HG02938 (cell line): ENCODE data around the gene PNPLA2.

Experiments
- ATAC-seq: cut with Tn5 transposase; IDR thresholded peaks from one replicate; pipeline ENCODE4 v1.9.1; 2021; ENCODE audit warnings: mild to moderate bottlenecking, moderate library complexity; ENCODE audit not compliant: unreplicated experiment

The PNPLA2 gene

DNA sequence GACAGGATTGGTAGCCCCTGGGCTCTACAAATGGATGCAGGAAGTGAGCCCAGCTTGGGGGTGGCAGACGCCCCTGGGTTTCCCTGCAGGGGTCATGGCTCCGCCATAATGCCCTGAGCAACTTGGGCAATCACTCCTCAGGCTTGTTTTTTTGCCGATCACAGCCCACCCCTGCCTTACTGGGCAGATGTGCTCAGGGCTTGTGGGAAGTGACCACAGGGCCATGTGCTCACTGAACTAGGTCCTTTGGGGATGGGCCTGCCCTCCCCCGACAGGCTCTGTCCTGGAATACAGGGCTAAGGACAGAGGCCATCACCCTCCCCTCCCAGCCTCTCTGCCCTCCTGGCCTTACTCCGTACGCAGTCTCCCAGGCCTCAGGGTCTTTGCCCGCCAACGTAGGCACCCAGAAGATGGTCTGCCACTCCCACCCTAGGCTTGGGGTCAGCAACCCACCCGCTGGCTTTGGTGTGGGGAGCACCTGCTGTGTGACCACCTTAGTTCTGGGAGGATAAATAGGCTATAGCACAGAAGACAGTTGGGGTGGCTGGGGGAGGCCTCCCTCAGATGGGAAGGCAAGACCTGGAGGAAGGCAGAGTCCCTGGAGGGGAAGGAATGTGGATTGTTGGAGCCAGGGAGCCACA lies 5.1 kb upstream of the PNPLA2 start:
- ATAC-seq = no peak

DNA sequence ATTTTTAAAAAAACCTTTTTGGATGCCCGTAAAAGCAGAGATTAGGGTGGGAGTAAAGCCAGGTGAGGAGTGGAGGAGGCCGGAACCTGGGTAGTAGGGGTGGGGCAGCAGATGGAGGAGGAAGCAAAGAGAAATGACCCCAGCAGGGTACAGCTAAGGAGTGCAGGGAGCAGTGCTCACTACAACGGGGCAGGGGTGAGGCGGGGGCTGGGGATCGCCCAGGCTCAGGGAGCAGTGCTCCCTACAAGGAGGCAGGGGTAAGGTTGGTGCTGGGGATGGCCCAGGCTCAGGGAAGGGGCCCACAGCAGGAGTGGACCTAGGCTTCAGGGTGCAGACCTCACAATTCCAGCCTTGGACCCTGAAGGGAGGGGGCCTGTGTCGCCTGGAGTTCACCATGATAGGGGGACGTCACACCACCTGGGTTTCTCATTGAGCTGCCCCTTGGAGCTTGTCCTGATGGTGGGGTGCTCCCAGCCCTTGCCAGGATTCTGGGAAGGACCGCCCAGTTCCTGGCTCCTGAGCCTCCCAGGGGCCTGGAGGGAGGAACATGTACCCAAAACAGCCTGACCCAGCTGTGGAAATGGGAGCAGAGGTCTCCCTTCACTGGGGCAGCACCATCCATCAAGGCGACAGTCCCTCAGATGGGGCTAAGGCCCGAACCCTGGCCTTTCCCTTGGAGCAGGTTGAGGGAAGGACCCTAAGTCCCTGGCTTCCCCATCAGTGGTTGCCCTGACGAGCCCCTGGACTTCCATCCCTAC lies 2.9 kb upstream of the PNPLA2 start:
- no peak for ATAC-seq

DNA sequence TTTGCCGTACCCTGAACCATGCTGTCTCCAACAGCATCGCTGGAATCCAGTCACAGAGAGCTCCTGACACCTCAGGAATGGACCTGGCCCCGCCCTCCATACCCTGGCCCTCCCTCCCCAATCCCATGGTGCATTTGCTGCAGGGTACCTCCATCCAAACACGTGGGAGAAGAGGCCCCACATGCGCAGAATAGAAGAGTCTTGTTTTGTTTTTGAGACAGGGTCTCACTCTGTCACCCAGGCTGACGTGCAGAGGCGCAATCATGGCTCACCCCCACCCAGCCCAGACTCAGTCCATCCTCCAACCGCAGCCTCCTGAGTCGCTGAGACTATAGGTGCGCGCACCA lies 2.3 kb upstream of the PNPLA2 start:
- no peak for ATAC-seq

DNA sequence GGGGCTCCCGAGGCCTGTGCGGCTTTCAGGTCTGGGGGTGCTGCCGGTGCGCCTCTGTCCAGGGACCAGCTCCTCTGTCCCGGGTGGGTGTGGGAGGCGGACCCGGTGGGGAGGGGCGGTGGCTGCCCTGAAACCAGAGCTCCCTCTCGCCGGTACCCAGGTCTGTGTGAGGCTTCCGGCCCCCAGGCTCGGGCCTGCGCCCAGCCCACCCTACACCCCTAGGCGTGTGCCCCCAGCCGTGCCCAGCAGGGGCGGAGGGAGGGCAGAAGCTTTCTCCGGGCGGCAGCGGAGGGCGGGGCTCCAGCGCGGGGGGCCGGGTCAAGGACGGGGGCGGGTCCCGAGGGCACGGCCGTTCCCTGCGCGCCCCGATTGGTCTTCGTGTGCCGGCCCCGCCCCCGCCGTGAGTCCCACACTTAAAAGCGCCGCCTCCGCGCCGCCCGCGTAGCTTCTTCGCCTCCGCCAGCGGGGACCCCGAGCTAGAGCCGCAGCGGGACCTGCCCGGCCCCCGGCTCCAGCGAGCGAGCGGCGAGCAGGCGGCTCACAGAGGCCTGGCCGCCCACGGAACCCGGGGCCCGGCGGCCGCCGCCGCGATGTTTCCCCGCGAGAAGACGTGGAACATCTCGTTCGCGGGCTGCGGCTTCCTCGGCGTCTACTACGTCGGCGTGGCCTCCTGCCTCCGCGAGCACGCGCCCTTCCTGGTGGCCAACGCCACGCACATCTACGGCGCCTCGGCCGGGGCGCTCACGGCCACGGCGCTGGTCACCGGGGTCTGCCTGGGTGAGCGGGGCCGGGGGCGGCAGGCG lies 616 bp downstream of the PNPLA2 start:
- ATAC-seq = peak; percentile 43

DNA sequence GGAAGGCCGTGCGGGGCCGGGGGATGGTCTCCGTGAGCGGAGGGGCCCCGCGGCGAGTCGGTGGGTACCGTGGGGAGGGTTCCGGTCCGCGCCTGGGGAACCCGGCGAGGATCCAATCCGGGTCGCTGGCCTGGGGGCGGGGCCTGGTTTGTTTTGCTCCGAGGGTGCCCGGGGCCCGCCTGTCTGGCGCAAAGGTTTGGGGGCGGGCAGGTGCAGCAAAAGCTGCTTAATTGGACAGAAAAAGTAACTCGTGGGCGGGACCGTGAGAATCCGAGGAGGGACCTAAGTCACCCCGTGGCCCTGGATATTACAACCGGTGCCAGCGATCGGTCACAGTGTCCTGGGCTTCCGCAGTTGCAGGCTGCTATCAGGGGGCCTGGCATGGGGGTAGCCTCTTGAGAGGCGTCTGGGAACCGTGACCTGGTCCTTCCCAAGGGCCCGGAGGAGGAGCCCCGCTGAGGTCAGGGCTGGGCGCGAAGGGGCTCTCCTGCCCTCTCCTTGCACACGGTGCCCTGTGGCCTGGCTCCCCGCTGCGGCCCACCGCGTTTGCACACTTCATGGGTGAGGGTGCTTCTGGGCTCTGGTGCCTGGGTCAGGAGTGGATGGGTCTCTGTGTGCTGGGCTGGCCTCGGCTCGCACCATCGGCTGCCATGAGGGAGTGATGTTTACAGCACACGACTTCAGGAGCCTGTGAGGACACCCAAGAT lies 1.4 kb downstream of the PNPLA2 start:
- ATAC-seq = peak; percentile 56

DNA sequence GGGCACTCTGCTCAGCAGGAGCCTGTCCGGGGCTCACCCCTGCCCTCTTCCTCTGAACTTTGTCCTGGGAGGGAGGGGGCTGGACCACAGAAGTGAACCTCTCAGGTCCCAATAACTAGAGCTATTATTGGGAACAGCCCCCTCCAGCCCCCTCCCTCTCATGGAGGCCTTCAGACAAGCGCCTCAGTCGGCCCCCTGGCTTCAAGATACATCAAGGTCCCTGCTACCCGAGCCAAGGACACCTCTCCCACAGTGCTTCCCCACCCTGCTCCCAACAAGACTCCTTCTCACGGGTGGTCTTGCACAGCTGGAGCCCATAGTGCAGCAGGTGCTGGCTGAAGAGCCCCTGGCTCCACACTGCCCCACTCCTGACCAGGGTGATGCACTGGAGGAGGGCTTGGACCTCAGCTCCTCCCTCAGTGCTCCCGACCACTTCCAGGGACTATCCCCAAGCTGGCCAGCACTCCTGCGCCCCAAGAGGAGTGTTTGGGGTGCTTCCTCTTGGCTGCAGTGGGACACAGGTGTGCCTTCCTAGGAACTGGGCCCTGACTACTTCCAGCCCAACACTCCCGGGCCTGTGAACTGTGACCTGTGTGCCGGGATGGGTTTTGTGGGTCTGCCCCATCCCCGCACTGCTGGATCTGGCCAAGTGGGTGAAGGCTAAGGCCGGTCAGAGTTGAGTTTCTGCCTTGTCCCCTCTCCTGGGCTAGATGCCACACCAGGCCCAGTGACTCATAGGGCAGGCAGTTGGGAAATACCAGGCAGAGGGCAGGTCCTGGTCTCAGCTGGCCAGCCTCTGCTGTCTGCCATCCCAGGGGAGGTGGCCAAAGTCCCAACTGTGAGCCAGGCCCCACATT lies 2.2 kb downstream of the PNPLA2 start:
- ATAC-seq = no peak

DNA sequence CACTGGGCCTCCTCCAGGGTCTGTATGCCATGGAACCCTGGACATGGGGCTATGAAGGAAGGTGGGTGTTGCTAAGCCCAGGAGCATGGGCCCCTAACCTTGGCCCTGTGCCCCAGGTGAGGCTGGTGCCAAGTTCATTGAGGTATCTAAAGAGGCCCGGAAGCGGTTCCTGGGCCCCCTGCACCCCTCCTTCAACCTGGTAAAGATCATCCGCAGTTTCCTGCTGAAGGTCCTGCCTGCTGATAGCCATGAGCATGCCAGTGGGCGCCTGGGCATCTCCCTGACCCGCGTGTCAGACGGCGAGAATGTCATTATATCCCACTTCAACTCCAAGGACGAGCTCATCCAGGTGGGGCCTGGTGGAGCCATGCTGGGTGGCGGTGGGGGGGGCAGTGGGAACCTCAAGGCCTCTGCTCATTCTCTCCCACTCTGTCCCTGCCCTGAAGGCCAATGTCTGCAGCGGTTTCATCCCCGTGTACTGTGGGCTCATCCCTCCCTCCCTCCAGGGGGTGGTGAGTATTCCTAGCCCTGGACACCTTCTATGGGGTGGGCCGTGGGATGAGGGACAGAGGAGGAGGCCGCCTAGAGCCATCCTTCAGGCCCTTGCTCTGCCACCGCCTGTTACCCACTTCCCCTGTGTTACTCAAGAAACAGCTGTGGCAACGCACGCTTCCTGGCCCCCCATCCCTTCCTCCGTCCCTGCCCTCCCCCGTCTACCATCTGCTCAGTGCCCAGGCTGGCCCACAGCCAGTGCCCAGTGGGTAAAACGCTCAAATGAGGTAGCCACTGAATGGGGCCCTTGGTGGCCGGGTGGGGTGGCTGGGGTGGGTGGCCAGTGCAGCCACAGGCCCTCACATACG lies 3.0 kb downstream of the PNPLA2 start:
- ATAC-seq = no peak

DNA sequence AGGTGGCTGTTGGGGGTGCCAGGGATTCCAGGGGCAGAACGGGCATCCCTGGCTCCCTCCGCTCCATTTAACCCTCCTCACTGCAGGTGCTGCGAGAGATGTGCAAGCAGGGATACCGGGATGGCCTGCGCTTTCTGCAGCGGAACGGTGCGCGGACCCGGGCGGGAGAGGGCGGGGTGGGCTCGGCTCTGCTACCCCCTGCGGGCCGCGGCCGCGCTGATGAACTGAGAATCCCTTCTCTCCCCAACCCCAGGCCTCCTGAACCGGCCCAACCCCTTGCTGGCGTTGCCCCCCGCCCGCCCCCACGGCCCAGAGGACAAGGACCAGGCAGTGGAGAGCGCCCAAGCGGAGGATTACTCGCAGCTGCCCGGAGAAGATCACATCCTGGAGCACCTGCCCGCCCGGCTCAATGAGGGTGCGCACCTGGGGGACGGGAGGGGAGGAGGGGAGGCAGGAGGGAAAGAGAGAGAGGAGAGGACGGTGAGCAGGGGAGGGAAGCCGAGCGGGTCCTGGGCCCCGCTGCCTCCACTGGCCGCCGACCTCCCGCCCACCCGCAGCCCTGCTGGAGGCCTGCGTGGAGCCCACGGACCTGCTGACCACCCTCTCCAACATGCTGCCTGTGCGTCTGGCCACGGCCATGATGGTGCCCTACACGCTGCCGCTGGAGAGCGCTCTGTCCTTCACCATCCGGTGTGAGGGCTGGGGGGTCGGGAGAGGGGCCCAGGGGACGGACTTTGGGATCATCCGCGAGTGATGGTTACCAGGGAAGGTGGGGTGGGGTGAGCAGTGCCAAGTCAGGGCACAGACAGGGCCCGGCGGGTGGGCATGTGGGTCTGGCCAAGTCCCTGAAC lies 5.0 kb downstream of the PNPLA2 start:
- ATAC-seq = no peak

DNA sequence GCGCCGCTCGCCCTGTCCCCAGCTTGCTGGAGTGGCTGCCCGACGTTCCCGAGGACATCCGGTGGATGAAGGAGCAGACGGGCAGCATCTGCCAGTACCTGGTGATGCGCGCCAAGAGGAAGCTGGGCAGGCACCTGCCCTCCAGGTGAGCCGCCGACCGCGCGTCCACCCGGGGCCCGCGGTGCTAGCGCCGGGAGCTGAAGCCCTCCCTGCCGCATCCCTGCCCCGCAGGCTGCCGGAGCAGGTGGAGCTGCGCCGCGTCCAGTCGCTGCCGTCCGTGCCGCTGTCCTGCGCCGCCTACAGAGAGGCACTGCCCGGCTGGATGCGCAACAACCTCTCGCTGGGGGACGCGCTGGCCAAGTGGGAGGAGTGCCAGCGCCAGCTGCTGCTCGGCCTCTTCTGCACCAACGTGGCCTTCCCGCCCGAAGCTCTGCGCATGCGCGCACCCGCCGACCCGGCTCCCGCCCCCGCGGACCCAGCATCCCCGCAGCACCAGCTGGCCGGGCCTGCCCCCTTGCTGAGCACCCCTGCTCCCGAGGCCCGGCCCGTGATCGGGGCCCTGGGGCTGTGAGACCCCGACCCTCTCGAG lies 5.7 kb downstream of the PNPLA2 start:
- no peak for ATAC-seq

DNA sequence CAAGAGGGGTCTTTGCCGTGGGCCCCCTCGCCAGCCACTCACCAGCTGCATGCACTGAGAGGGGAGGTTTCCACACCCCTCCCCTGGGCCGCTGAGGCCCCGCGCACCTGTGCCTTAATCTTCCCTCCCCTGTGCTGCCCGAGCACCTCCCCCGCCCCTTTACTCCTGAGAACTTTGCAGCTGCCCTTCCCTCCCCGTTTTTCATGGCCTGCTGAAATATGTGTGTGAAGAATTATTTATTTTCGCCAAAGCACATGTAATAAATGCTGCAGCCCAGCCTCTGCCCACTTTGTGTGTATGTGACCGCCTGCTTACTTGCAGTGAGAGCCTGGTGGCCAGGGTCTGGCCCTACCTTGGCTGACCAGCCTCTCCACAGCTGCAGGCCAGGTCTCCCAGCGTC lies 6.2 kb downstream of the PNPLA2 start:
- ATAC-seq = no peak

DNA sequence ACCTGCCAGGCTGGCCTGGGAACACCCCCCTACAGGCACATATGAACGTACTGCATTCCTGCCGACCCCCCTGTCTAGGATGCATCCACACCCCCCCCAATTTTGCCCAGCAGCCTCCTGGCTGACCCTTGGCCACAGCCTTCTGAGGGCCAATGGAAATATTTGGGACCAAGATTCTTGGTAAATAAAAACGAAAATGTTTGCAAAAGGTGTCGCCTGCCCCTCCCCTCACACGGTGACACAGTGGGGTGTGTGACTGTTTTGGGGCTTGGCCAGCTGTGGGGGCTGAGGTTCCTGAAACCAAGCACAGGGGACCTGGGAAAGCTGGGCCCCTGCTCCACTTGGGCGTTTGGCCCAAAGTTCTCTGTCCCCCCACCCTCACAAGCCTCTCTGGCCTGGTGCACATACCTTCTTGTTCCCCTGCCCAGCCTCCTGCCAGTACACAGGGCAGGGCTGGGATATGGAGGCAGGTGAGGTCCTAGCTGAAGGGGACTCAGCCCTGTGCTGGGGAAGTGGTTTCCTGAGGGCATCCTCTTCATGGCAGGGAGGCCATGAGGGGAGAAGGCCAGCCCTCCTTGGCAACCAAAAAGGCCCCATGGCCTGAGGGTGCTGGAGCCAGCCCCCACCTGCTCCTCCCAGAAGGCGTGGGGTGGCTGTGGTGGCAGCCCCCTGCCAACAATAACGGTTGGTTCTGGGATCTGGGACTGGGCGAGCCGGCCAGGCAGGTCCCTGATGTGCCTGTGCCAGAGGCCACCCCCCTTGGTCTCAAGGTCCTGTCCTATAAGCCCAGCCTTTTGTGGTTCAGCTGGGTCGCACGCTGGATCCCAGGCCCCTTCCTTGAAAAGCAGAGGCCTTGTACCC lies 6.9 kb downstream of the PNPLA2 start:
- ATAC-seq = no peak

DNA sequence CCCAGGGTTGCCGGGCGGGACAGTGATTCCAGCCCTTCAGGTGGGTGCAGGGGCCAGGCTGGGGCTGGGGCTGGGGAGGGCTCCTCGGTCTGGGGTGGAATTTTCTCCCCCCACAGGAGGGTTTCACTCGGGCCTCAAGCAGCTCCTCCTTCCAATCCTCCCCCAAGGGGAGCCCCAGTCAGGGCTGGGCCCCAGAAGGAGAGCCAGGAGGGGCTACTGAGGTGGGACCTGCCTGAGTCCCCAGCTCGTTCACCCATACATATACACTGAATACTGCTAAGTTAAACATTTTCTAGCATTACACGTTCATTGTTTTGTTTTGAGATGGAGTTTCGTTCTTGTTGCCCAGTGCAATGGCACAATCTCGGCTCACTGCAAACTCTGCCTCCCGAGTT lies 7.5 kb downstream of the PNPLA2 start:
- no peak for ATAC-seq

DNA sequence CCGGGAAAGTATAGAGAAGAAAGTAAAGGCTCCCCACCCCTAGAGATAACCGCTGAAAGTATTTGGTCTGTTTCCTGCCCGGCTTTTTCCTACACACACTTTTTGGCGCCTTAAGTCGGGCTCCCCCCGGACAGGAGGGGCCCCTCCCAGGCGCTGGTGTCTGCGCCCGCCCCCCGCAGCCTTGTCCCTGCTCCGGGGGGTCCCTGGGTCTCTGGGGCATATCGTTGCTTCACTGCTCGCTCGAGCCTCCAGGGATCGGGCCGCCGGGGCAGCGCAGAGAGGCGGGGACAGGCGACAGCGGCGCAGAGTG lies 8.1 kb downstream of the PNPLA2 start:
- no peak for ATAC-seq

DNA sequence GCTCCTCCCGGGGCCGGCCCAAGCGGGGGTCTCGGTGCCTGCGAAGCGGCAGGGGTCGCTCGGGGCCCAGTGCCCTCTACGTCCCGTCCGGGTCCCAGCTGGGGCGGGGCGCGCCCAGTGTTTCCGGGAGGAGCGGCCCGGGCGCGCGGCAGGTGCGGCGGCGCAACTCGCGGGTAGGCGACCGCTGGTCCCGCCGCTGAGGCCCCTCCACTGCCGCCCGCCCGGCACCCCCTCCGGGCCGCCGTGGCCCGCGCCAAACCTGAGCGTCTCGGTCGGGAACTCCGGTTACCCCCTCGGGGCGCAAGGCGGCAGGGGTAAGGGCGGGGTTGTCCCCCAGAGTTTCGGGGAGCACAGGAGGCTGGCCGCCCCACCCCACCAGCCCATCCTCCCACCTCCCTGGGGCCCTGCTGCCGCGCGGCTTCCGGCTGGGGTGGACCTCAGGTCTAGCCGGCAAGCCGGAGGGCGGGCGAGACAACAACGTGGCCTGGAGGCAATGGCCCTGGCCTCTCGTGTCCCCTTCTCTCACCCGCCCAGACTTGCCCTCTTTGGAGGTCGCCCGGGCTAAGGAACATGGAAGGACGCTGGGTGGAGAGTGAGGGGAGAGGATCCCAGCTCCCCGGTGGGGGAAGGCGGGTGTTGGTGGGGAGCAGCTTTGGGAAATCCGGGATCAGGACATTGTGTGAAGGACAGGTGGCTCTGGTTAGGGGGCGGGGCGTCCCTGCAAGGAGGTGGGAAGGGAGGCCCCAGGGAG lies 8.6 kb downstream of the PNPLA2 start:
- no peak for ATAC-seq

DNA sequence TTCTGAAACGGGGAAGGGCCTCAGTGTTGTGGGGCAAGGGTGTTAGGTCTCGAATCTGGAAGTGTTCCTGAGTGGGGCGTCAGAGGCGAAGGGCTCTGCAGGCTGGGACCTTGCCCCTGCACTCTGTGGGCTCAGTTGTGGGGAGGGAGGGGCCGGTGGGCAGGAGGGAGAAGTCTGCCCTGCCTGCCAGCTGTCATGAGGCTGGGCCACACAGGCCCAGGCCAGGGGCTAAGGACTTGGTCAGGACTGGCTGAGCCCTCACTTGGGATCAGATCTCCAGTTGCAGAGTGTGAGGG lies 9.1 kb downstream of the PNPLA2 start, which contains the start of gene CRACR2B:
Gene CRACR2B, plus strand, starts transcription at position 23 of the 296 bp plus-strand sequence. CDS start 689 bp downstream, outside the sequence.
- no peak for ATAC-seq

DNA sequence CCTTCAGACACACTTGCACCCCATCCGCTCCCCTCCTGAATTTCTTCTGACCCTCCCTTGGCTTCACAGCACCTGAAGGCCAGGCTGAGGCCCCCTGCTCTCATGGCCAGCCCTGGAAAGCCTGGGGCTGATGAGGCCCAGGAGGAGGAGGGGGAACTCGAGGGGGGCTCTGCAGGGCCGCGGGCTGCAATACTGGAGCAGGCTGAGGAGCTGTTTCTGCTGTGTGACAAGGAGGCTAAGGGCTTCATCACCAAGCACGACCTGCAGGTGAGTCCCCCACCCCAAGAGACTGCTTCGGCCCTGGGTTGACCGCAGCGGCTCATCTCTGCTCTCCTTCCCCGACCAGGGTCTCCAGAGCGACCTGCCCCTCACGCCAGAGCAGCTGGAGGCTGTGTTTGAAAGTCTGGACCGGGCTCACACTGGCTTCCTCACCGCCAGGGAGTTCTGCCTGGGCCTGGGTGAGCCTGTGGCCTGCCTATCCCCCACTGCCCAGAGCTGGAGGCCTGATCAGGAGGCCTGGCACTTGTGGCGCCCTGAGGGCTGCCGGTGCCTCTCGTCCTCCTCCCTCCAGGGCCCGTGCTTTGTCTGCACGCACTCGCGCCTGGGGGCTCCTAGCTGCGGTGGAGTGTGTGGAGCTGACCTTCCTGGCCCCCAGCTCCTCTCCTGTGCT lies 9.9 kb downstream of the PNPLA2 start:
- no peak for ATAC-seq
